IPS DF 6.9 (cell line): ENCODE data around the gene DNA2.

Experiments
- DNase-seq: peaks from one replicate; pipeline ENCODE4 v3.0.0-alpha.2; 2013; ENCODE audit warnings: low read depth, low spot score
- H3K27ac ChIP-seq: one replicate; pipeline ENCODE4 v1.5.1; 2013; ENCODE audit warnings: low read length, control low read depth
- H3K27me3 ChIP-seq: 2 replicates; pipeline ENCODE4 v1.6.1; 2013; ENCODE audit warnings: mild to moderate bottlenecking, low read length; ENCODE audit not compliant: control insufficient read depth, insufficient read depth
- H3K36me3 ChIP-seq: 2 replicates; pipeline ENCODE4 v1.6.1; 2013; ENCODE audit warnings: low read length; ENCODE audit not compliant: control insufficient read depth, insufficient read depth
- H3K4me1 ChIP-seq: 2 replicates; pipeline ENCODE4 v1.6.1; 2013; ENCODE audit warnings: low read length; ENCODE audit not compliant: control insufficient read depth, insufficient read depth
- H3K4me3 ChIP-seq: 2 replicates; pipeline ENCODE4 v1.5.1; 2013; ENCODE audit warnings: mild to moderate bottlenecking, low read length
- H3K9me3 ChIP-seq: 2 replicates; pipeline ENCODE4 v1.6.1; 2013; ENCODE audit warnings: low read length, inconsistent platforms; ENCODE audit not compliant: control insufficient read depth, insufficient read depth
- WGBS: extraction: QIAGEN DNeasy Blood & Tissue Kit; methylation state at CpG from one replicate; pipeline ENCODE4 v1.1.7; 2013; ENCODE audit warnings: mixed read lengths, missing lambda C conversion rate; ENCODE audit not compliant: insufficient read length, insufficient coverage; 5-methylcytosine and 5-hydroxymethylcytosine counted together

DNA2 gene

GRCh38 chr10:68365611-68366010 lies 106.2 kb downstream of the DNA2 start:
- no peaks in the 10 kb centered on the region for H3K36me3 ChIP-seq
- no CpG with 5 or more reads among the region's 2 CpGs for whole genome bisulfite sequencing
- no peaks in the 10 kb centered on the region for H3K4me1 ChIP-seq
- no peak overlapping the region for H3K27ac ChIP-seq
- no peak for DNase-seq
- no peaks in the 10 kb centered on the region for H3K9me3 ChIP-seq
- H3K4me3 ChIP-seq = no peak overlapping the region
- no peaks in the 10 kb centered on the region for H3K27me3 ChIP-seq

- DNase-seq = no peak
- no peaks in the 10 kb centered on the region for H3K9me3 ChIP-seq
- no peaks in the 10 kb centered on the region for H3K4me1 ChIP-seq
- H3K36me3 ChIP-seq = no peaks in the 10 kb centered on the region
- no peak overlapping the region for H3K27ac ChIP-seq
- no peaks in the 10 kb centered on the region for H3K27me3 ChIP-seq
- WGBS = 100% methylated on average over 1 of the region's 3 CpGs
- no peak overlapping the region for H3K4me3 ChIP-seq
Measured at GRCh38 chr10:68364101-68364886, 107.5 kb downstream of the DNA2 start.
